NCI-H1694 treated with DMSO at 0.1 percent for 48 hours (cell line): ENCODE measurements around the gene PLEKHJ1.
"Not testable (repeated sequence)": the region's sequence is repeated elsewhere in the genome, so short reads cannot be mapped to it uniquely, and the experiment has no call there.

ENCODE experiments used
- DNase-seq: peaks from one replicate; lab custom pipeline; 2025; lab: John Stamatoyannopoulos, UW

PLEKHJ1 gene

GRCh38 chr19:2236314-2237050 is at the start of gene PLEKHJ1, which contains the start of gene SF3A2:
PLEKHJ1 (minus strand) TSS chr19:2236329; CDS start chr19:2236248, 81 bp downstream.
SF3A2 (plus strand) TSS chr19:2236824; CDS start chr19:2243419, 6,595 bp downstream.
- DNase-seq: peak; percentile 93

DNA sequence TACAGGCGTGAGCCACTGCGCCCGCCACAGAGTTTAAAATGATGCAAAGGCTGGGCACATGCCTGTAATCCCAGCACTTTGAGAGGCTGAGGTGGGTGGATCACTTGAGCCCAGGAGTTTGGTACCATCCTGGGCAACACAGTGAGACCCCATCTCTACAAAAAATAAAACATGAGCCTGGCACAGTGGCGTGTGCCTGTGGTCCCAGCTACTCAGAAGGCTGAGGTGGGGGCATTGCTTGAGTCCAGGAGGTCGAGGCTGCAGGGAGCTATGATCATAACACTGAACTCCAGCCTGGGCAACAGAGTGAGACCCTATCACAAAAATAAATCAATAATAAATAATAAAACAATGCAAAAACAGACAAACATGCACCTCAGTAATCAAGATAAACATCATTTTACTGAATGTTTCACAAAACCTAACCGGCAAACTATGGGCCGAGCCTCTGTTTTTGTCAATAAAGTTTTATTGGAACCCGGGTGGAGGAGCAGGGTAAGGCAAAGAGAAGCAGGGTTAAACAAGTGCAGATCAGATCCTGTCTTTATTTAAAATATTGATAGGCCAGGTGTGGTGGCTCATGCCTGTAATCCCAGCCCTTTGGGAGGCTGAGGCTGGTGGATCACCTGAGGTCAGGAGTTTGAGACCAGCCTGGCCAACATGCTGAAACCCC is 47.8 kb upstream of the PLEKHJ1 start:
- no peak for DNase-seq

DNA sequence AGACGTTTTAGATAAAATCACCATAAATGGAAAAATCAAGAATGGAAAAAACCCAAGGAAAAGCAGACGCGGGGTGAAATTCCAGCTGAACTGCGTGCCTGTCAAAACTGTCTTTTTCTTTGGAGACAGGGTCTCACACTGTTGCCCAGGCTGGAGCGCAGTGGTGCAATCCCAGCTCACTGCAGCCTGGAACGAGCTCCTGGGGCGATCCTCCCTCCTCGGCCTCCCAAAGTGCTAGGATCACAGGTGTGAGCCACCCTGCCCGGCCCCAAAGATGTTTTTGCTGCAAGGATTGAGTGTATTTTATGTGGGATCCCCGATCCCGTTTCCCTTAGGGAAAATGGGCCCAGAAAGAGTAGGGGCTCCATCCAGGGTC is 46.7 kb upstream of the PLEKHJ1 start:
- DNase-seq: no peak

- no peak for DNase-seq
Observed at GRCh38 chr19:2282062-2282861, 46.1 kb upstream of the PLEKHJ1 start, which contains the start of gene PEAK3. PEAK3 (minus strand) TSS chr19:2282175; CDS start chr19:2280931, 1,244 bp downstream.

- not testable (repeated sequence) for DNase-seq
Observed at GRCh38 chr19:2281265-2282061, 45.3 kb upstream of the PLEKHJ1 start.

- no peak for DNase-seq
Observed at GRCh38 chr19:2280633-2281264, 44.6 kb upstream of the PLEKHJ1 start.

GRCh38 chr19:2278459-2279158 is 42.5 kb upstream of the PLEKHJ1 start:
- no peak for DNase-seq

DNA sequence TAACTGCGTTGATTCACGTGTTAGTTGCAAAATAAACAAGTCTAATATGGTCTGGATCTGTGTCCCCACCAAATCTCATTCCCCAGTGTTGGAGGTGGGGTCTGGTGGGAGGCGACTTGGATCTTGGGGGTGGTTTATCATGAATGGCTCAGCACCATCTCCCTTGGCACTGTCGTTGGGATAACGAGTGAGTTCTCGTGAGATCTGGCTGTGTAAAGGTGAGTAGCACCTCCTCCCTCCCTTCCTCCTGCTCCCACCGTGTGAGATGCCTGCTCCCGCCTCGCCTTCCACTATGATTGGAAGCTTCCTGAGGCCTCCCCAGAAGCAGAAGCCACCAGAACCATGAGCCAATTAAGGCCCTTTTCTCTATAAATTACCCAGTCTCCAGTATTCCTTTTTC is 41.0 kb upstream of the PLEKHJ1 start:
- no peak for DNase-seq

- DNase-seq: no peak
Observed at GRCh38 chr19:2276429-2276986, 40.4 kb upstream of the PLEKHJ1 start.

DNA sequence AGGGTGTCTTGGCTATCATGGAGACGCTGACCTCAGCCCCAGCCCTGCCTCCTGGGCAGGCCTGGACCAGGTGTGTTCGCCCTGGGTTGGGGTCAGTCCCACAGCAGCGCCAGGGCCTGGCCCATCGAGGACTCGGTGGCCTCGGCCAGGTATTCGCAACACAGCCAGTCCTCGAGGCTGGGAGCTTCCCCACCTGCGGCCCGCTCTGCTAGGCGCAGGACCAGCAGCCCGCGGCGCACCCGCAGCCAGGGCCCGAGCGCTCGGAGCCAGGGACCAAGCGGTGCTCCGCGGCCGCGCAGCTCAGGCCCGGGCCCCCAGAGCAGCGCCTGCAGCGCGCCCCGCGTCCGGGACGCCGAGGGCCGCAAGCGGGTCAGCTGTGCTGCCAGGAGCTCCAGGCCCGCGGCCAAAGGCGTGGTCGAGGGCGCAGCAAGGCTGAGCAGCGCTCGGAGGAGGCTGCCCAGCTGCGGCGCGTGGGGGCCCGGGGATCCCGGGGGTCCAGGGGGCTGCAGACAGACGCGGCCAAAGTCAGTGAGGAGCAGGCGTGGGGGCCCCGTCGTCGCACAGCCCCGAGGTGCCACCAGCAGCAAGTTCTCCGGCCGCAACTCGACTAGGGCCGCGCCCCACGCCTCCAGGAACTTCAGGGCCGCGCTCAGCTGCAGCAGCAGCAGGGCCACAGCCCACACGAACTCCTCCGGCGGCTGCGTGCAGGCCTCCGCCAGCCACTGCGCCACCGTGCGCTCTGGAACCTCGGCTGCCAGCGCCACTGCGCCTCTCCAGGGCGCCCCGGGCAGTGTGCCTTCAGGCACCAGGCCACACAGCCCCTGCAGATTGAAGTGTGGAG is 39.7 kb upstream of the PLEKHJ1 start:
- DNase-seq: no peak

DNA sequence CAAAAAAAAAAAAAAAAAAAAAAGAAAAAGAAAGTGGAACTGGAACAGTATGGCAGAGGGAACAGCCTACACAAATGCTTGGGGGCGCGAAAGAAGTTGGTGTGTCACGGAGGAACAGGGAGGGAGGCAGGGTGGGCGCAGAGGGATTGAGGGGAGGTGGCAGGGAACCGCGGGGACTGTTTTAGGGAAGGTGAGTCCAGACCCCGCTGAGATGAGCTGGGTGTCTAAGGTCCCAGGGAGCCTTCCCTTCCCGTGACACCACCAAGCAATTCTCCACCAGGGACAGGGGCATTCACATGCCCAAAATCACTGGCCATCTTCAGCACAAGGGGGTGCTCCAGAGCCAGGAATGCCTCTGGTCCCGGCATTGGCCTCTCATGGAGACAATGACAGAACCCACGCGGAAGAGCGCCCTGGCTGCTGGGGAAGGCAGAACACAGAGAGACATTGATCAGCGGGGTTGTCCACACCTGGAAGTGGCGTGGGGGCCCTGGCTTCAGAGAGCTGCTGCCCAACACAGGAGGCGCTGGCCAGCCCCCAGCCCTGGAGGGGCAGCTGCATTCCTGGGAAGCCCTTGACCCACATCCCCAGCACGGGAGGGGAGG is 38.9 kb upstream of the PLEKHJ1 start:
- DNase-seq: peak; percentile 53

DNA sequence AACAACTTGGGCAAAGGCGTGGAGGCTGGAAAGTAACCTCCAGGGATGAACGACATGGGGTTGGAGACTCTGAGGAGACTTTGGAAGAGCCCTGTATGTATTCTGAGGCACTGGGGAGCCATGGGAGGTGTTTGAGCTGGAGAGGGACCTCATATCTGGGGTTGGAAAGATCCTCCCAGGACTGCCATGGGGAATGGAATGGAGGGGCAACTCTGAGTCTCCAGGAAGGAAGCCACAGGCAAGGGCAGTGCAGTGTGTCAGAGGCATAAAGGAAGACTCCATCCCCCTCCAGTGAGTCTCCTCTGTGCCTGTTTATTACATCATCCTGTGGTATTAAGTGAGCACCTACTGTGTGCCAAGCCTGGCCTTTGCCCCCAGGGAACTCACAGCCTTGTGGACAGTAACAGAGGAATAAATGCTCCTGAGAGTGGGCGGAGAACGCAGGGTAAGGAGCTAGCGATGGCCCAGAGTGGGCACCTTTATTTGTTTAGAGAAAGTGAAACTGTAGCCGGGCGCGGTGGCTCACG is 38.1 kb upstream of the PLEKHJ1 start:
- no peak for DNase-seq

DNA sequence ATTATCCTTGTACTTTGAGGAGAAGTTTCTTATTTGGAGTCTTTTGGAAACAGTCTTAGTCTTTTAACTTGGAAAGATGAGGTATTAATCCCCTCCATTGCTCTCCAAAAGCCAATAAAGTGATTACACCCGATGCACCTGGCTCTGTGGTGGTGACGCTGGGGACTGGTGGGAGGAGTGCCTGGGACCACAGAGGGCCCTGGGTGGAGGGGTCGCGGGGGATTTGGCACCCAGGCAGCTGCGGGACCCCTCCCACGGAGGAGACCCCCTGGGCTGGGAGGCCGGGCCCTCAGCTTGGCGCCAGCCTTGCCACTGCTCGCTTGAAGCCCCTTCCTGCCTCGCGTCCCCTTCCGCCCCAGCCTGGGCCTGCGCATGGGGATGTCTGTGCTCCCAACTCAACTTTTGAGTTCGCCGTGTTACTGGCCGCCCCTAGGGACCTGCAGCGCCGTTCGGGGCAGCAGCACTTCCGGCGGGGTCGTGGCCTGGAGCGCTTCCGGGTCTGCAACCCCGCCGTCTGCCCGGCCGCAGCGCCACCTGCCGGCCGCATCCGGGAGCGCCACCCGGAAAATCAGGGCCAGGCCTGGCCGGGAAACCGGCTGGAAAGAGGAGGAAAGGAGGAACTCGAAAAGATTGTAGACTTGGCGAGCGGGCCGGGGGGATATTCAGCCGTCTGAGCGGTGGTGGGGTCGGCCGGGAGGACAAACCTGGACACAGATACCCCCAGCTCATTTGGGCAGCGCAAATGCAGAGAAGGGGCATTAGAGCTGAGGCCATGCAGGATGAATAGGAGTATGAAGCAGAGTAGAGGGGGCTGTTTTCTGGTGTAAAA is 37.4 kb upstream of the PLEKHJ1 start:
- peak; percentile 15 for DNase-seq

DNA sequence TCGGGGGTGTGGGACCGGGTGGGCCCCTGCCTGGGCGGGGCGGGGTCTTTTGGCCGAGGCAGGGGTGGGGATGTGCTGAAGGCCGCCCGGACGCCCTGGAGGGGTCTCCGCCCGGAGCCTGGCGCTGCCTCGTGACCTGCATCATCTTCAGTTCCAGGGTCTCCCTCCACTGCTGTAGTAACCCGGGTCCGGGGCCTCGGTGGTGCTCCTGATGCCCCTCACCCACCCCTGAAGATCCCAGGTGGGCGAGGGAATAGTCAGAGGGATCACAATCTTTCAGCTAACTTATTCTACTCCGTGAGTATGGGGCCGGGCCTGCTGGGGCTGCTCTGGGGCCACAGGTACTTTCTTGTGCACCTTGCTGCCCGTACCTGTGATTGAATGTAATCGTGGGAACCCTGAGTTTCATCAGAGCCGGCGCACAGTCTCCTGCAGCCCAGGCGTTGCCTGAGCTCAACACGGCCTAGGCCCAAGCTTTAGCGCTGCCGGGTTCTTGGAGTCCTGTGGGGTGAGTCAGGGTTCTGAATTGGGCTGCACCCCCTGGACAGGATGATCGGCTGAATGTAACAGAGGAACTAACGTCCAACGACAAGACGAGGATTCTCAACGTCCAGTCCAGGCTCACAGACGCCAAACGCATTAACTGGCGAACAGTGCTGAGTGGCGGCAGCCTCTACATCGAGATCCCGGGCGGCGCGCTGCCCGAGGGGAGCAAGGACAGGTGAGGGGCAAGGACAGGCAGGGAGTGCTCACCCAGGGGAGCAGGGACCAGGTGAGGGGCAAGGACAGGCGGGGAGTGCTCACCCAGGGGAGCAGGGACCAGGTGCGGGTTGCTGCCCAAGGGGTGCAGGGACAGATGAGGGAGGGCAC is 35.3 kb upstream of the PLEKHJ1 start:
- DNase-seq: no peak

DNA sequence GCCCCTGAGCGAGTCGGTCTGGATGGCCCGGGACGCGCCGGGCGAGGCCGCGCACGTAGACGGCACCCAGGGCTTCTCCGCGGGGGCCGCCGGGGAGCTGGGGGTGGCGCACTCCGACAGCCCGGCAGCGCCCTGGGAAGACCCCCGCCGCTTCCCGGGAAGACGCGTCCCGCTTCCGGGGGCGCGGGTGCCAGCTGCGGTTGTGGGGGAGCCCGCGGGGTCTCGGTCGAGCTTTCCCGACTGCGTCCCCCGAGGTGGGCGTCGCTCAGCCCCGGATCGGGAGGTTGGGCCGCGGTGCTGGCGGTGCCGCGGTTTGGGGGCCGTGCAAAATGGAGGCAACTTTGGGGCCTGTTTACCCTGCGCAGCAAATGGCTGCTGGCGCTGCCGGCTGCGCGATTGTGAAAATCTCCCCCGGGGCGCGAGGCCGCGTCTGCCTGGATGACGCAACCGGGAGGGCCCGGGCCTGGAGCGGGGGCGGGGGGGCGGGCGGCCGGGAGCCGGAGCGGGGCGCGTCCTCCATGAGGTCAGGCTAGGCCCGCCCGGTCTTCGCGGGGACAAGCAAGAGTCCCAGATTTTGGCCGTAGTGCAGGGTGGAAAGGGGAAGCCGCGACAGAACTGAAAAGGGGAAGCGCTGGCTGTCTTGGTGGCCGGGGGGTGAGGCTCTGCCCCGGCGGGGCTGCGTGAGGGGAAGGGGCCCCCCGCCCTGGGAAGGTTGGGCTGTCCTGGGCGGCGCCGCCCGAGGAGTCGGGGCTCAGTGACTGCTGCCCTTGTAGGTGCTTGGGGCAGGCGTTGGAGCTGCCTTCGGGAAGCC is 34.5 kb upstream of the PLEKHJ1 start:
- DNase-seq: no peak

DNA sequence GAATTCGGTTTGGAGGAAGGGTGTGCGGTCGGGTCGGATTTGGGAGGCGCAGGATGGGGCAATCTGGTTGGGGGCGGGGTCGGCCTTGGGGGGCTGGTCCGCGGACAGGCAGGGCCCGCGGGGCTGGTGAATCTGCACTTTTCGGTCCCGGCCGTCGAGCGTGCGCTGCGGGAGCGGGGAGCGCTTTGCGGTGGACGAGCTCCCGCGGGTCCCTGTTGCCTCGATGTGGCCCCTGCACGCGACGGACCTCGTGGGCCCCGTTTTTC is 34.0 kb upstream of the PLEKHJ1 start:
- DNase-seq: no peak
